ENCODE data around the gene ITPRIPL2.

The ITPRIPL2 gene

GRCh38 chr16:19093631-19094541 lies 19.9 kb upstream of the ITPRIPL2 start:
- no peak for DNase-seq (ENCODE audit: low read depth in 1 of 2, low spot score in 1 of 2)

GRCh38 chr16:19094542-19095365 lies 19.0 kb upstream of the ITPRIPL2 start:
- DNase-seq (ENCODE audit: low read depth in 1 of 2, low spot score in 1 of 2) = no peak

DNA sequence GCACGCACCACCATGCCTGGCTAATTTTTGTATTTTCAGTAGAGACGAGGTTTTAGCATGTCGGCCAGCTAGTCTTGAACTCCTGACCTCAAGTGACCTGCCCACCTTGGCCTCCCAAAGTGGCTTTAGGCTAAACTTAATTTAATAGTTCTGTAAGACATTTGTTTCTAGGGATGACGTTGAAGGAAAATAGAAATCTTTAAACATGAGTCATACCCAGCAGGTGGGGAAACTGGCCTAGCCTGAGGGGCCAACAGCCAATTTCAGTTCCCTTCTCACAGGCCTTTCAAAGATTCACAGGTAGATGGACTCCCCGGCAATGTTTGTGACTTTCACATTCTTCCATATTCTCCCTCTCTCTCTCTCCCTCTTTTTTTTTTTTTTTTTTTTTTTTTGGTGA lies 18.1 kb upstream of the ITPRIPL2 start:
- no peak for DNase-seq (ENCODE audit: low read depth in 1 of 2, low spot score in 1 of 2)

DNA sequence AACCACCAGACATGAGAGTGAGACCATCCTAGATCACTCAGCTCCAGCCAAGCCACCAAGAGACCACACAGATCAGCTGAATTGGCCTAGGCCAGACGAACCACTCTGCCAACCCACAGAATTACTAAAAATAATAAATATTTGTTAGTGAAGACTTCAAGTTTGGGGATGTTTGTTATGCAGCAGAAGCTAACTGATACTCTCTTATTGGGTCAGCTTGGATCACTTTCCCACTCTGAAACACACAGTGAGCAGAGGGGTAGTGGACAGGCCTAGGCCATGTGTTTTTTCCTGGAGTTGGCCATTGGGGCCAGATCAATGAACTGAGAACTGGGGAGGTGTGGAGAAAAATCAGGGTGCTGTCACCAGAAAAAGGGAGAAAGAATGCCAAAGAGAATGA lies 15.6 kb upstream of the ITPRIPL2 start:
- no peak for DNase-seq (ENCODE audit: low read depth in 1 of 2, low spot score in 1 of 2)

- DNase-seq (ENCODE audit: low read depth in 1 of 2, low spot score in 1 of 2) = no peak
These were observed 11.4 kb upstream of the ITPRIPL2 start for GRCh38 chr16:19102187-19102872.

DNA sequence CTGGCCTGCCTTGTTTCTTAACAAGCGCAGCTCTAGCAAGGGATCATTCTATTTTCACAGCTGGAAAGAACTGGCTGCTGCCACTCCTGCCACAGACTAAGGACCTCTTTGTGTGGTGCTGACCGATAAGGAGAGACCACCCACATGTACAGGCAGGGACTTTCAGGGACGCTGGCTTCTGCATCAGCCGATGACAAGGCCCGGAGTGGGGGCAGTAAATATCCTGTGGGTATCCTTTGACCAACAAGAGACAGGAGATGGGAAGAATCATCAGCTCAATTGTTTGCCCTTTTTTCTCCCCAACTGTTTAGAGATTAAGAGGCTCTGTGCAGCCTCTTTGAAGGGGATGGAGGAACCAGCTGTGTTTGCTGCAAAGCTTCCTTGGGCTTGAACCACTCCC lies 9.2 kb upstream of the ITPRIPL2 start:
- DNase-seq (ENCODE audit: low read depth in 1 of 2, low spot score in 1 of 2) = no peak

DNA sequence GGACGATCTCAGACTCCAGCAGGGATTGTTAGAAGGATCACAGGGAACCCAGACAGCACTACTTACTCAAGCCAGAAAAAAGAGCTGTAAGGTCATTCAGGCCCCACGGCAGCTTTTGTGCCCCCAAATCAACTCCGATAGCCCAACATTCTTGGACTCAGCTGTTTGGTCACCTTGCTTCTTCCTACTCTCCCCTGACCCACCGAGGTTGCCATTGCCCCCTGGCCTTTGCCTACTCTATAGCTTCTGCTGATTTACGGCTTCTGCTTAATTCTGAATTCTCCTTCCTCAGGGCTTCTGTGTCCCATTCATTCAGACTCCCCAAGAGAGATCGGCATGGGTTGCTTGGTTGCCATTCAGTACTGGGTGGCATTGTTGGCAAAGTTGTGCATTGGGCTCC lies 8.6 kb upstream of the ITPRIPL2 start:
- no peak for DNase-seq (ENCODE audit: low read depth in 1 of 2, low spot score in 1 of 2)

DNA sequence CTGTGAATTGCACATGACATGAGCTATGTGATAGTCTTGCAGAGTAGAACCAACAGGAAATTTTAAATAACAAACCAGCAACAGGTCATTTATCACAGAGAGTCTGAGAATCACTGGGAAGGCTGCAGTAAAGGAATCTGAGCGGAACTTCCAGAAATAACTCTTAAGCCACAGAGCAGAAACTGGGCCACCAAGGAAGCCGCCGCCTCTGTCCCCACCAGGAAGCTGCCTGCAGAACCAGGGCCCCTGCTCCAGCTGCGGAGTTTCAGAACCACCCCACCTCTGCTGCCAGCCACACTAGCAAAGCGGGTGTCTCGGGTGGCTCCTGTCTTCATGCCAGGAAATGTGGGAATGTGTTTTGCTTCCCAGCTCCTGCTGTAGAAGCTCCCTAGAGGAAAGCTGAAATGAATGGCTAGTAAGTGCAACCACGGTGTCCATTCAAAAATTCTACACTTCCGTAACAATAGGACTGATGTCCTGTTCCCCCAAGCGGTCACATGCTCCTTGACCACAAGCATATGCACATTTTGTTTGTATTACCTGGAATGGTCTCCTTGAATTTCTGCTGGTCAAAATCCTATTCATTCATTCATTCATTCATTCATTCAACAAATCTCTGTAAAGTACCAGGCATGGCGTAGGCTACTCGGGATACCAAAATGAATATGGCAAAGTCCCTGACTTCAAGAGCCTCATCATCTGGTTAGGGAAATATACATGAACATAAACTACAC lies 7.7 kb upstream of the ITPRIPL2 start:
- DNase-seq (ENCODE audit: low read depth in 1 of 2, low spot score in 1 of 2) = no peak

GRCh38 chr16:19106625-19107020 lies 7.1 kb upstream of the ITPRIPL2 start:
- DNase-seq (ENCODE audit: low read depth in 1 of 2, low spot score in 1 of 2) = no peak

DNA sequence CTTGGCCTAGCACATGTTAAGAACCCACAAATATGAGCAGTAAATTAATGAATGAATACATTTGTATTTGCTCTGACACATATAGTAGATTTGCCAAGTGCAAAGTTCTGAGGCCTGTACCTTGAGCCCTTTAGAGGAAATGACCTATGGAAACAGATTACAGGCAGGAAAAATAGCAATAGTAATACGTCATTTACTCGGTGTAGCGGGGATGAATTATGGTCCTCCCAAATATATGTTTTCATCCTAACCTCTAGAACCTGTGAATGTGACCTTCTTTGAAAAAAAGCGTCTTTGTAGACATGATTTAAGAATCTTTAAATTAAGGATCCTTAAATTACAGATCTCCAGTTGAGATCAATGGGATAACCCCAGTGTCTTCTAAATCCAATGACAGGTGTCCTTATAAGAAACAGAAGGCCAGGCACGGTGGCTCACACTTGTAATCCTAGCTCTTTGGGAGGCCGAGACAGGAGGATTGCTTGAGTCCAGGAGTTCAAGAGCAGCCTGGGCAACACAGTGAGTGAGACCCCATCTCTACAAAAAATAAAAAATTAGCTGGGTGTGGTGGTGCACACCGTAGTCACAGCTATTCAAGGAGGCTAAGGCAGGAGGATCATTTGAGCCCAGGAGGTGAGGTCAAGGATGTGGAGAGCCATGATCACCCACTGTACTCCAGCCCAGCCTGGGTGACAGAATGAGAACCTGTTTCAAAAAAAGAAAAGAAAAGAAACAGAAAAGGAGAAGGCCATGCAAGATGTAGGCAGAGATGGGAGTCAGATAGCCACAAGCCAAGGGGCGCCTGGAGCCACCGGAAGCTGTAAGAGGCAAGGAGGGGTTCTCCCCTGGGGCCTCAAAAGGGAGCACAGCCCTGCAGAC lies 5.1 kb upstream of the ITPRIPL2 start:
- no peak for DNase-seq (ENCODE audit: low read depth in 1 of 2, low spot score in 1 of 2)

- DNase-seq (ENCODE audit: low read depth in 1 of 2, low spot score in 1 of 2) = no peak
These were observed 4.5 kb upstream of the ITPRIPL2 start for GRCh38 chr16:19109288-19109664.

- no peak for DNase-seq (ENCODE audit: low read depth in 1 of 2, low spot score in 1 of 2)
These were observed 3.0 kb upstream of the ITPRIPL2 start for GRCh38 chr16:19110537-19111360.

GRCh38 chr16:19112099-19112407 lies 1.7 kb upstream of the ITPRIPL2 start:
- DNase-seq (ENCODE audit: low read depth in 1 of 2, low spot score in 1 of 2) = no peak

DNA sequence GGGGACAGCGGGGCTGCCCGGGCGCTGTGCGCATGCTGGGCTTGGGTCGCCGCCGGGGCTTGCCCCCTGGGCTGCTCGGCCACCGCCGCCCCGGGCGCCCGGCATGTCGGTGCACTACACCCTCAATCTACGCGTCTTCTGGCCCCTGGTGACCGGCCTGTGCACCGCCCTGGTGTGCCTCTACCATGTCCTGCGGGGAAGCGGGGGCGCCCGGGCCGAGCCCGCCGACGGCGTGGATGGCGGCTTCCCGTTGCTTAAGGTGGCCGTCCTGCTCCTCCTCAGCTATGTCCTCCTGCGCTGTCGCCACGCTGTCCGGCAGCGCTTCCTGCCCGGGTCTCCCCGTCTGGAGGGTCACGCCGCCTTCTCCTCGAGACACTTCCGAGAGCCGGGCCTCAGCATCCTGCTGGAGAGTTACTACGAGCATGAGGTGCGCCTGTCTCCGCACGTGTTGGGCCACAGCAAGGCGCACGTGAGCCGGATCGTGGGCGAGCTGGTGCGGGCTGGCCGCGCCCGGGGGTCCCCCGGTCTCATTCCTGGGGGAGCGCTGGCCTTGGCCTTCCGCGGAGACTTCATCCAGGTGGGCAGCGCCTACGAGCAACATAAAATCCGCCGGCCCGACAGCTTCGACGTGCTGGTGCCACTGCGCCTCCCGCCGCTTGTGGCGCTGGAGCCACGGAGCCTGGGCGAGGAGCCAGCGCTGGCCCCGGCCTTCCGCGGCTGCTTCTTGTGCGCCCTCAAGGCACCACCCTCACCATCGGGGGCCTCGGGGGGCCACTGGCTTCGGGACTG lies 789 bp downstream of the ITPRIPL2 start:
- no peak for DNase-seq (ENCODE audit: low read depth in 1 of 2, low spot score in 1 of 2)

- no peak for DNase-seq (ENCODE audit: low read depth in 1 of 2, low spot score in 1 of 2)
These were observed 1.6 kb downstream of the ITPRIPL2 start for GRCh38 chr16:19115148-19116021.

DNA sequence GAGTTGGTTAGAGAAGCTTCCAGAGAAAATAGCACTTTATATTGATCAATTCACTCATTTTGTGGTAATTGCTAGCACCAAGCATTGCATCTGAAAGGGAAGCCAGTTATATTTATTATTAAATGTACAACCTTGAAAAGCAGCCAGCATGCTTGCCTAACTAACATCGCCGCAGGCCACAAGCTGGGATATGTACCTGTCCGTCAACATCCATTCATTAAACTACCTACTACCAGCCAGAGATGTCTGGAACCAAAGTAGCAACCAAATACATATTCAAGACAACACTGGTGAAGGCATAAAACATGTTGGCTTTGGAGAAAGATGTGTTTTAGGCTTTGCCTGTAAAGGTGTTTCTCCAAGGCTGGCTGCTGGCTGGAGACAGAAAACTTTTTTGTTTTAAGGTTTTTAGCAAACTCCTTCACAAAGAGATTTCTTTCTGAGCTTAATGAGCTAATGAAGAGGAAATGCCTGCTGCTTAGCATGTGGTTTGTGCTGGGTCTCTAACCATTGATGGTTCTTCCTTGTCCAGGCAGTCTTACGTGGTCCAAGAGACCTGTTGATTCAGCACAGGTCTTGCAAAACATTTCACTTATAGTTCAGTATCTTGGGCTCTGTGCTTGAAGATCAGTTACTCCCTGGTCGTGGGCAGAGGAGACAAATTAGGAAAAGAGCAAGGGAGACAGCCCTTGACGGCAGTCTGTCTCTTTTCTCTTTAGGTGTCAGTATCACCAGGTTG lies 3.1 kb downstream of the ITPRIPL2 start:
- DNase-seq (ENCODE audit: low read depth in 1 of 2, low spot score in 1 of 2) = no peak

GRCh38 chr16:19118938-19119431 lies 5.2 kb downstream of the ITPRIPL2 start:
- DNase-seq (ENCODE audit: low read depth in 1 of 2, low spot score in 1 of 2) = no peak
